Lung (tissue), 12 donors: ENCODE measurements around the gene AFMID. TPM values are rescaled to one million over a fixed set of nuclear protein-coding genes. Genes with fewer than 3 reads are reported as not detected.

Experiments used
- ATAC-seq: fragments of 200-7000 bp; cut with Tn5 transposase; one replicate; pipeline ENCODE4 v1.9.1; 2020; ENCODE audit warnings: moderate number of reproducible peaks; ENCODE audit not compliant: insufficient read depth, low FRiP score
- DNase-seq, 3 donors: peaks; one replicate each; pipeline ENCODE4 v3.0.0-alpha.2; 2013 to 2017
- H3K27ac ChIP-seq, 2 donors: one replicate each; pipeline ENCODE4 v1.5.1; 2013; ENCODE audit warnings: mild to moderate bottlenecking in 2 of 2, moderate library complexity in 2 of 2, control low read depth in 1 of 2, inconsistent platforms in 1 of 2, low read depth in 1 of 2, low read length in 1 of 2
- H3K27me3 ChIP-seq, 3 donors: one replicate each; pipeline ENCODE4 v1.5.1; 2013; ENCODE audit warnings: low read length in 2 of 3; ENCODE audit not compliant: control insufficient read depth in 3 of 3, insufficient read depth in 3 of 3
- H3K36me3 ChIP-seq, 4 donors: one replicate each; pipeline ENCODE4 v1.5.1; 2013; ENCODE audit warnings: low read length in 4 of 4, mild to moderate bottlenecking in 1 of 4, moderate library complexity in 1 of 4; ENCODE audit not compliant: control insufficient read depth in 4 of 4, insufficient read depth in 4 of 4
- H3K4me1 ChIP-seq, 5 donors: one replicate each; pipeline ENCODE4 v1.5.1; 2013; ENCODE audit warnings: low read length in 5 of 5, mild to moderate bottlenecking in 2 of 5, moderate library complexity in 1 of 5; ENCODE audit not compliant: control insufficient read depth in 5 of 5, insufficient read depth in 5 of 5
- H3K4me3 ChIP-seq: one replicate; pipeline ENCODE4 v1.5.1; 2013; ENCODE audit warnings: mild to moderate bottlenecking, control low read depth, moderate library complexity
- H3K9ac ChIP-seq, 2 donors: one replicate each; pipeline ENCODE4 v1.5.1; 2013; ENCODE audit warnings: low read length in 2 of 2, control low read depth in 1 of 2; ENCODE audit not compliant: insufficient read depth in 1 of 2
- H3K9me3 ChIP-seq, 4 donors: one replicate each; pipeline ENCODE4 v1.5.1; 2013; ENCODE audit warnings: low read length in 3 of 4, mild to moderate bottlenecking in 1 of 4, moderate library complexity in 1 of 4; ENCODE audit not compliant: control insufficient read depth in 4 of 4, insufficient read depth in 3 of 4
- CTCF ChIP-seq: IDR thresholded peaks from 2 replicates; pipeline ENCODE4 v1.5.1; 2012; ENCODE audit warnings: mild to moderate bottlenecking; ENCODE audit errors: control extremely low read depth, extremely low read depth
- WGBS, 2 donors: extraction: QIAGEN DNeasy Blood & Tissue Kit; methylation state at CpG; one replicate each; pipeline ENCODE4 v1.1.7; 2013; 5-methylcytosine and 5-hydroxymethylcytosine counted together
- polyA plus RNA-seq, 2 donors: library from polyadenylated mRNA; stranded (reverse); fragments of 200-250 nt; gene quantifications; one replicate each; pipeline ENCODE4 v1.2.1, GENCODE V29; 2013
- total RNA-seq, 2 donors: library from RNA; depleted of rRNA in 1 of 2; stranded (reverse); fragments of >200 nt in 1 of 2; gene quantifications; one replicate each; pipeline ENCODE4 v1.2.1, GENCODE V29; 2014 to 2021
- donor health status: control.
- donor health status: control.
- donor health status: Bipolar disorder and iron deficiency.
- donor health status: healthy.
- donor health status: DM: yes; HTN: yes; CAD: no.

AFMID gene
- total and polyA plus RNA-seq, 4 donors: 24.6 to 35.4 (median 34.3) TPM

DNA sequence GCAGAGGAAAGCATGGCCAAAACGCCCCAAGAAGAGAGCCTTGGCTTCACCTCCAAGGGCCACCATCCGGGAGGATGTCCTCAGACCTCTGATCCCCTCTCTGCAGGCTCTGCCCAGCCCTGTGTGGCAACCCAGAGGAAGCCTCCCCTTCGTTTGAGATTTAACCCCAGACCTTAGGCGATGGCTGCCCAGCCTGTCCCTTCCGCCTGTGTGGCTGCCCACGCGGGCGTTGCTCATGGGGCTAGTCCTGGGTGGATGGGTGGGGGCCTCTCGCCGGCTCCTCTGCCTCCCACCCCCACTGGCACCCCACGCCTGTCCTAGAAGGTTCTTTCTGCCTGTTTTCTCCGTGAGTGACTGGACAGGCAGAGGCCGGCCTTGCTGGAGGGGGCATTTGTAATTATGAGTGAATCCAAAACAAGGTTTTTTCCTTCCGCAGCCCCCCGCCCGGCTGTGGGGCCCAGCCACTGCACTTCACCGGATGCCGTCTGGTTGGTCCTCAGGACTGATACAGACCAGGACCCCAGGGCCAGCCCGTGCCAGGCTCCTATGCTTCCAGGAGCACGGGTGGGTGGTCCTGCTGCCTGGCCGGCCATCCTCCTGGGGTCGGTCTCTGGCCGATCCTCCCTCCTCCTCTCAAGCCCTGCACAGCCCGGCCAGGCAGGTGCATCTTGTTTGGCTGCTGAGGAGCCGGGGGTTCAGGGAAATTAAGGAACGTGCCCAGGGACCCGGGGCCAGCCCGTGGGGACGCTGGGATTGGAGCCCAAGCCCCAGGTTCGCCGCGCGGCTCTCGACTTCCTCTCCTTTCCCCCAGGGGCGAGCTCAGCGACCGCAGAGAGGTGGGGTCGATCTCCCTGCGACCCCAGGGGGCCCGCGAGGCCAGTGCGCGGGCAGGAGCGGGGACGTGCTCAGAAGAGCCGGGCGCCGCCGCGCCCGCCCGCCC, 44.1 kb downstream of the AFMID start, which contains the start of gene TMEM235:
Gene TMEM235, plus strand, starts transcription at position 636 of the 940 bp plus-strand sequence. CDS start 393 bp downstream, outside the sequence.
- Histone ChIP-seq H3K9me3 (peaks cover 0 to 3% (median 0%) of the 10 kb centered on the region in 4 donors), H3K27ac (no peak within 1 kb of the TSS), H3K4me3 (no peak within 1 kb of the TSS), H3K9ac (no peak within 1 kb of the TSS), H3K27me3 (peaks cover 4 to 28% (median 25%) of the 10 kb centered on the region in 3 donors), H3K4me1 (peaks cover 0 to 10% (median 0%) of the 10 kb centered on the region in 5 donors), H3K36me3 (no peaks in the 10 kb centered on the region)
- no peak for TF ChIP-seq CTCF
- WGBS, 2 donors: 33 to 51% methylated on average over 34 to 52 of the region's 52 CpGs
- no peak for ATAC-seq
- DNase-seq: peak in 1 of 3 donors; percentile 12

DNA sequence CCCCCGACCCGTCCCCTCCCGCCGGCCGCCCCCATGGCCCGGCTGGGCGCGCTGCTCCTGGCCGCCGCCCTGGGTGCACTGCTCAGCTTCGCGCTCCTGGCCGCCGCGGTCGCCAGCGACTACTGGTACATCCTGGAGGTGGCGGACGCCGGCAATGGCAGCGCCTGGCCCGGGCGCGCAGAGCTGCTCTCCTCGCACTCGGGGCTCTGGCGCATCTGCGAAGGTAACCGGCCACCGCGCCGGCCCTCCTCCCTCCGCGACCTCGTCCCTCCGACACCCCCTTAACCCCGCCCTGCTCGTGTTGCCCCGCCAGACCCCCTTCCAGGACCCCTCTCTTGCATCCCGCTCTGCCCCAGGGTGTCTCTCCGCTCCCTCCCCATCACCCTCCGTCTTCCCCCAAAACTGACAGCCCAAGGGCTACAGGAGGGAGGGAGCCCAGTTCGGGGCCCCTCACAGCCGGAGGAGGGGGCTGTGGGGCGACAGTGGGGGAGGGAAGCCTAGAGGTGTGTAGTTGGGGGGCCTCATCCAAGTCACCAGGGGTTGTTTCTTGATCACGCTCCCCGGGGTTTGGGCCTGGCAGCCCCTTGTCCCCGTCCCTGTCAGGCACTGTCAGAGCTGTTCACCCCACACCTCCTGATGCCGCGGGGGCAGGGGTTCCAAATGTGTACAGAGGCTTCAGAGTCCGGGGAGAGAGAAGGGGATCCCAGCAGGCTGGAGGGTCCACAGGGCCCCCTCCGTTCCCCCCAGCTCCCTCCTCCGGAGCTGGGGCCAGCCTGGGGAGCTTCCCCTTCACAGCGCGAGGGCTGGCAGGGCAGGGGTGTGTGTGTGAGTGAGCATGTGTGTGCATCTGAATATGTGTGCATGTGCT, 45.1 kb downstream of the AFMID start:
- H3K4me1 ChIP-seq: peaks cover 0 to 12% (median 0%) of the 10 kb centered on the region in 5 donors
- peaks cover 4 to 28% (median 25%) of the 10 kb centered on the region in 3 donors for H3K27me3 ChIP-seq
- WGBS, 2 donors: 17 to 22% methylated on average over 39 to 55 of the region's 55 CpGs
- no peak overlapping the region for H3K4me3 ChIP-seq
- no peak overlapping the region for H3K27ac ChIP-seq
- no peaks in the 10 kb centered on the region for H3K36me3 ChIP-seq
- peaks cover 0 to 3% (median 0%) of the 10 kb centered on the region in 4 donors for H3K9me3 ChIP-seq
- TF ChIP-seq CTCF: no peak
- H3K9ac ChIP-seq: no peak overlapping the region
- peak in 1 of 3 donors; percentile 43 for DNase-seq
- no peak for ATAC-seq

DNA sequence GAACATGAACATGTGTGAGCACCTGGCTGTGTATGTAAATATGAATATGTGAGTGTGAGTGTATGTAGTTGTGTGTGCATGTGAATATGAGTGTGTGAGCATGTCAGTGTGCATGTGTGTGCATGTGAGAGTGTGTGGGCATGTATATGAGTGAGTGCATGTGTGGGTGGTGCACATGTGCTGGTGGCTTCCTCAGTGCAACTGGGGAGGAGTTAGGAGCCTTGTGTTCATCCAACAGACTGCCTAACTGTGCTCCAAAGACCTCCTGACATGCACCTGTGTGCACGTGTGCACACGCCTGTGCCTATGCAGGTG, 45.7 kb downstream of the AFMID start:
- WGBS, 2 donors: 89 to 90% methylated on average over 2 of the region's 2 CpGs
- H3K4me3 ChIP-seq: no peak overlapping the region
- H3K9me3 ChIP-seq: peaks cover 0 to 3% (median 0%) of the 10 kb centered on the region in 4 donors
- H3K36me3 ChIP-seq: no peaks in the 10 kb centered on the region
- H3K4me1 ChIP-seq: peaks cover 0 to 18% (median 0%) of the 10 kb centered on the region in 5 donors
- H3K27ac ChIP-seq: no peak overlapping the region
- no peak for TF ChIP-seq CTCF
- ATAC-seq: no peak
- peak in 1 of 3 donors; percentile 12 for DNase-seq
- H3K27me3 ChIP-seq: peaks cover 4 to 28% (median 25%) of the 10 kb centered on the region in 3 donors
- H3K9ac ChIP-seq: no peak overlapping the region
